ENCODE measurements around the gene S100A10.

The S100A10 gene

DNA sequence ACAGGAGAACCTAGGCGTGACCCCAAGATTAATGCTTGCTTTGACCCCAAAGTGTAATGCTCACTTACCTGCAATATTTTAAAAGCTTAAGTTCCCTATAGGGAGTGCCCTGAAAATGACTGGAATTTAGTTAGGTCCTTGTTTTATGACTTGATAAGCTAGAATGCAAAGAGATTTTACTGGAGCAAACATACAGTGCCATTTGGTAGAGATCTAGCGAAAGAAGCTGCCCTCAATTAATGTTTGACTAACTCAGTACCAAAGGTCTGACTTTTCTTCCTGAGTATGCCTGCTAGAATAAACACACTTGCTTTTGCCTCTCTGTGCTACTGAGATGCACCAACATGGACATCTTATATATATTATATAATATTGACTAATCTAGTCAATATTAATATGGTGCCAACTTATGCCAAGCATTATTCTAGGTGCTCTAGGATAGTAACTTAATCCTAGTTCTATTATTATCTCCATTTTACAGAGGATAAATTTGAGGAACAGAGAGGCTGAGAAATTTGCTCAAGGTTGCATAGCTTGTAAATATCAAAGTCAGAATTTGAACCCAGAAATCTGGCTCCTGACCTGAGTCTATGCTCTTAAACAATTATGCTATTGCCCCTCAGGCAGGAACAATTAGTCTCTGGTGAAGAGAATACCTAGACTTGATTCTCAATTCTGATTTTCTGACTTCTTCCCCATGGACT, 18.2 kb downstream of the S100A10 start:
- no peak for DNase-seq
- TF ChIP-seq GATA1 (IDR thresholded peaks at IDR 0.05; ENCODE audit: low read depth, low read length) = no peak
- no peak for TF ChIP-seq POLR2A (IDR thresholded peaks at IDR 0.05; ENCODE audit: low read length)

DNA sequence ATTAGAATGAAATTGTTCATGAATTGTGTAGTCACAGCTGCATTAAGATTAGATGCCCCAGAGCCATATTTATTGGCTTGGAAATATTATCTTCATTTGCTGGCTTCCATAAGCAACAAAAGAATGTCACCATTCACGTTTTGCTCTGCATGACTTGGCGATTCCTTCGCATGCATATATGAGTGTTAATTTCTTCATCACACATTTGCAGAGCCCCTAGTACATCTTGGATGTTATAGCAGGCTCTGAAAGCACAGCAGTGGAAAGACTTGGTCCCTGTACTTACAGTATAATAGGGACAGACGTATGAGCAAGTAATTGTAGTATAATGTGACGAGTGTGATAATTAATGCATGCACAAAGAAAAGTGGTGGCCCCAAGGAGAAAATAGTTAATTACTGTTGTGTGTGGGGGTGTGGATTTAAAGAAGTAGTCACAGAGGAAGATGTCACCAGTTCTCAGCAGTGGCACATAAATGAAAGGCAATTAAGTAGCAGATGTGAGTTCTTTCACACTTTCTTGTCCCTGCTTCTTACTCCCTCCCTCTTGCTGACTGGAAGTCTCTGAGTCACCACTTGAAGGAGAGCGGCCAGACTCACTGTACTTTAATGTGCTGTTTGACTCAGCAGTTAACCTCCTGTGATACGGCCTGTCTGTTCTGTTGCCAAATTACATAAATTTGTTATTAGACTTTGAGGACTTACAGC, 21.0 kb downstream of the S100A10 start:
- no peak for TF ChIP-seq POLR2A (IDR thresholded peaks at IDR 0.05; ENCODE audit: low read length)
- TF ChIP-seq GATA1 (IDR thresholded peaks at IDR 0.05; ENCODE audit: low read depth, low read length) = no peak
- peak; percentile 89 to 92 for DNase-seq

DNA sequence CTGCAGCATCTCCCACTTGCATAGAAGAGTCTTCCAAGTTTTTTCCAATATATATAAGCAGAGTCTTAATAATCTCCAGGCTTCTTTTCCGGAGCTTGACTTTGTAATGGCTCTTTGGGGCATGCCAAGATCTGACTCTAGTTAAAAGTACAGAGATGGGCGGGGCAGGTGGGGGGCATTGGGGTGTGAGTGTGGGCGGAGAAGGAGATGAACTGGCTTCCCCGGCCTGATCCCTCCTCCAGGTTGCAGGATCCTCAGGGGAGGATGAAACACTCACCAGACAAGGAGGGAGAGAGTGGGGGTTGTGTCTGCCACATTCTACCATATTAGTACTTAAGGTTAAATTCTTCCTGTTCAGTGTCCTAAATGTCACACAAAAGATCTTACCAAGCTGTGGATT, 23.0 kb downstream of the S100A10 start:
- TF ChIP-seq GATA1 (IDR thresholded peaks at IDR 0.05; ENCODE audit: low read depth, low read length) (no peak), POLR2A (IDR thresholded peaks at IDR 0.05; ENCODE audit: low read length) (no peak)
- peak in 1 of 2 experiments; percentile 18 for DNase-seq

DNA sequence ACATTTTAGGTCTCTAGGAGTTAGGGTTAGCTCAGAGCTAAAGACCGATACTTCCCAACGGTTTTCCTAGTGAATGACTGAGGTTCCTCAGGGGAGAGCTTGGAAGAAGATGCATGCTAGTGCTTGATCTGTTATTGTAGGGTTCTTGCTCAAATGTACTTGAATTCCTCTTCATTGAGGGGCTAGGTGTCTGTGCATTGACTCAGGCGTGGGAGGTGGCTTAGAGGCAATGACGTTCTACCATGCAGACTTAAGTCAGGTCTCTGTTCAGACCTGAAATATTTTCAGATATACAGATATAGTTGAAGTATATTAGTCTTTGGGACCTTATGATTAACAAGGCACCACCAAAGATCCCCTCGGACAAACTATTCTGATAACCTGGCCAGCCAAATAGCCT, 23.5 kb downstream of the S100A10 start:
- TF ChIP-seq POLR2A (IDR thresholded peaks at IDR 0.05; ENCODE audit: low read length) (no peak), GATA1 (IDR thresholded peaks at IDR 0.05; ENCODE audit: low read depth, low read length) (no peak)
- no peak for DNase-seq

GRCh38 chr1:151968791-151969399, 24.8 kb downstream of the S100A10 start:
- DNase-seq = peak in 1 of 2 experiments; percentile 21
- TF ChIP-seq POLR2A (IDR thresholded peaks at IDR 0.05; ENCODE audit: low read length) = no peak
- no peak for TF ChIP-seq GATA1 (IDR thresholded peaks at IDR 0.05; ENCODE audit: low read depth, low read length)

DNA sequence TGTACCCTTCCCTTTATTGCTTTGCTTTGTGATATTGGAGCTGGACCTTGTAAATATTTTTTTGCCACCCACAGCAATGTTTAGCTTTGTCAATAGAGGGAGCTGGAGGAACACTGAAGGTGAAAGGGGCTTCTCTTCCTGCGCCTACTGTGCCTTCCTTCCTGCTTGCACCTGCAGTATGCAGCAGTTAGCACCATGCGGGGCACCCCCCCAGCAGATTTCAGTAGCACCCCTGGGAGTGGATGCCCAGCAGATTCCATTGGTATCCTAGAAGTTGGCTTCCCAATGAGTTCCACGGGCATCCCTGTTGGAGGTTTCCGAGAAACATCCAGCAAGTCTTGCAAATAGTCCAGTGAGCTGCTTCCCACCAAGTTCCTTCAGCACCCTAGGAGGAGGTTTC, 25.6 kb downstream of the S100A10 start:
- TF ChIP-seq GATA1 (IDR thresholded peaks at IDR 0.05; ENCODE audit: low read depth, low read length) (no peak), POLR2A (IDR thresholded peaks at IDR 0.05; ENCODE audit: low read length) (no peak)
- DNase-seq = peak; percentile 63 to 80

GRCh38 chr1:151967091-151967490, 26.6 kb downstream of the S100A10 start:
- DNase-seq = no peak
- TF ChIP-seq GATA1 (IDR thresholded peaks at IDR 0.05; ENCODE audit: low read depth, low read length) (no peak), POLR2A (IDR thresholded peaks at IDR 0.05; ENCODE audit: low read length) (no peak)

DNA sequence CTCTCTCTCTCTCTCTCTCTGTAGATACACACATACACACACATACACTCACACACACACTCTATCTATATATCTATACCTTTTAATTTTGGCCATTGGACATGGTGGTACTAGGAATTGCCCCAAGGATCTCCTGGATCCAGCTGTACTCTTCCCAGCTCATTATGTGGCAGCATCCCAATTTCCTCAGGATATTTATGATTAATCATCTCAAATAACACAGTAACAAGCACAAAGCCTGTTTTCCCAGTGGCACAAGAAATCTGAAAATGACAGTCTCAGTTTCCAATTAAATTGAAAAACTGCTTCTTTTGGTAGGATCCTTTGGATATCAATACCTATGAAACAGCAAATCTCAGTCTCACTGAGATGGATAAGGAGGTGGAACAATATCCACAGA, 27.6 kb downstream of the S100A10 start:
- no peak for DNase-seq
- TF ChIP-seq POLR2A (IDR thresholded peaks at IDR 0.05; ENCODE audit: low read length) = no peak
- TF ChIP-seq GATA1 (IDR thresholded peaks at IDR 0.05; ENCODE audit: low read depth, low read length) = no peak

DNA sequence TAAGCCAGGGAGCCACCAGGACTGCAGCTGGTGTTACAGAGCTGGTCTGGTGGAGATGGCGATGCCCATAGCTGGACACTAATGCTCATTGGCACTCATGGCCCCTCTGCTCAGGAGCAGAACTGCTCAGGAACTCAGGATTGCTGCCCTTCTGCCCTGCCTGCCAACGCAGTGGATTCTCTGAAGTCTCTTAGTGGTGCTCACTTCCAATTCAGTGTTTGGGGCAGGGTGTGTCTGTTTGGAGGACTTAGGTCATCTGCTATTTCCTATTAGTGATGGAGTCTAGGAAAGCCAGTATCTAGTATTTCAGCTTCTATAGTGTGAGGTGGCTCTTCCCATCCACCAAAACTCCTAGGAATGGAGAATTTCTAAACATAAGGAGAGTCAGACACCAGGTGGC, 29.1 kb downstream of the S100A10 start:
- peak in 1 of 2 experiments; percentile 56 for DNase-seq
- no peak for TF ChIP-seq POLR2A (IDR thresholded peaks at IDR 0.05; ENCODE audit: low read length)
- TF ChIP-seq GATA1 (IDR thresholded peaks at IDR 0.05; ENCODE audit: low read depth, low read length) = no peak

GRCh38 chr1:151963288-151963687, 30.4 kb downstream of the S100A10 start:
- DNase-seq = no peak
- TF ChIP-seq POLR2A (IDR thresholded peaks at IDR 0.05; ENCODE audit: low read length) (no peak), GATA1 (IDR thresholded peaks at IDR 0.05; ENCODE audit: low read depth, low read length) (no peak)

- no peak for DNase-seq
- TF ChIP-seq GATA1 (IDR thresholded peaks at IDR 0.05; ENCODE audit: low read depth, low read length) = no peak
- TF ChIP-seq POLR2A (IDR thresholded peaks at IDR 0.05; ENCODE audit: low read length) = no peak
These were observed 31.8 kb downstream of the S100A10 start for GRCh38 chr1:151961833-151962232.

- DNase-seq = no peak
These were observed 32.7 kb downstream of the S100A10 start for GRCh38 chr1:151960780-151961513.

GRCh38 chr1:151958959-151959358, 34.7 kb downstream of the S100A10 start:
- no peak for TF ChIP-seq GATA1 (IDR thresholded peaks at IDR 0.05; ENCODE audit: low read depth, low read length)
- no peak for TF ChIP-seq POLR2A (IDR thresholded peaks at IDR 0.05; ENCODE audit: low read length)
- DNase-seq = no peak

More at GRCh38 chr1:151960780-151961513, 32.7 kb downstream of the S100A10 start:
- no peak for TF ChIP-seq POLR2A (IDR thresholded peaks at IDR 0.05; ENCODE audit: low read length)
- no peak for TF ChIP-seq GATA1 (IDR thresholded peaks at IDR 0.05; ENCODE audit: low read depth, low read length)
